GM19468 (cell line): ENCODE results near the gene MIA.
"Not testable (repeated sequence)": the region's sequence is repeated elsewhere in the genome, so short reads cannot be mapped to it uniquely, and the experiment has no call there.

Experiments used
- ATAC-seq: cut with Tn5 transposase; IDR thresholded peaks from one replicate; pipeline ENCODE4 v1.9.1; 2021; ENCODE audit warnings: mild to moderate bottlenecking, moderate library complexity, moderate number of reproducible peaks; ENCODE audit not compliant: unreplicated experiment; ENCODE audit errors: extremely low read depth

Gene MIA

GRCh38 chr19:40777937-40778705 lies 2.8 kb downstream of the MIA start, which contains the start of gene RAB4B:
Gene RAB4B (plus strand): TSS chr19:40778247. CDS start chr19:40778376, 129 bp downstream.
- ATAC-seq: peak; percentile 44

- no peak for ATAC-seq
These were observed 3.5 kb downstream of the MIA start for GRCh38 chr19:40778706-40779284.

DNA sequence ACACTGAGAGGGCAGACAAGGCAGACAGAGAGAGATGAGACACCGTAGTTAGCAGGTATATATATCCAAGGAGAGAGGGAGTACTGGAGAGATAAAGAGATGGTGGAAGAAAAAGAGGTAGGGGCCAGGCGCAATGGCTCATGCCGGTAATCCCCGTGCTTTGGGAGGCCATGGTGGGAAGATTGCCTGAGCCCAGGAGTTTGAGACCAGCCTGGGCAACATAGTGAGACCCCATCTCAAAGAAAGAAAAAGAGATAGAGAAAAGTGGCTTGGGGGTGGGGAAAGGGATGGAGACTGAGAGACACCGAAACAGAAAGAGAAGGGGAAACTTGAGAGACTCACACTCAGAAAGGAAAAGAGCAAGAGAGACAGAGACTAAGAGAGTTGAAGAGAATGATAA lies 5.3 kb downstream of the MIA start:
- ATAC-seq: no peak

- no peak for ATAC-seq
These were observed 5.8 kb downstream of the MIA start for GRCh38 chr19:40781140-40781539.

- ATAC-seq: no peak
These were observed 8.4 kb downstream of the MIA start for GRCh38 chr19:40783711-40784110.

- ATAC-seq: not testable (repeated sequence)
These were observed 8.8 kb downstream of the MIA start for GRCh38 chr19:40784146-40784545.

GRCh38 chr19:40785526-40785925 lies 10.2 kb downstream of the MIA start:
- ATAC-seq: no peak

DNA sequence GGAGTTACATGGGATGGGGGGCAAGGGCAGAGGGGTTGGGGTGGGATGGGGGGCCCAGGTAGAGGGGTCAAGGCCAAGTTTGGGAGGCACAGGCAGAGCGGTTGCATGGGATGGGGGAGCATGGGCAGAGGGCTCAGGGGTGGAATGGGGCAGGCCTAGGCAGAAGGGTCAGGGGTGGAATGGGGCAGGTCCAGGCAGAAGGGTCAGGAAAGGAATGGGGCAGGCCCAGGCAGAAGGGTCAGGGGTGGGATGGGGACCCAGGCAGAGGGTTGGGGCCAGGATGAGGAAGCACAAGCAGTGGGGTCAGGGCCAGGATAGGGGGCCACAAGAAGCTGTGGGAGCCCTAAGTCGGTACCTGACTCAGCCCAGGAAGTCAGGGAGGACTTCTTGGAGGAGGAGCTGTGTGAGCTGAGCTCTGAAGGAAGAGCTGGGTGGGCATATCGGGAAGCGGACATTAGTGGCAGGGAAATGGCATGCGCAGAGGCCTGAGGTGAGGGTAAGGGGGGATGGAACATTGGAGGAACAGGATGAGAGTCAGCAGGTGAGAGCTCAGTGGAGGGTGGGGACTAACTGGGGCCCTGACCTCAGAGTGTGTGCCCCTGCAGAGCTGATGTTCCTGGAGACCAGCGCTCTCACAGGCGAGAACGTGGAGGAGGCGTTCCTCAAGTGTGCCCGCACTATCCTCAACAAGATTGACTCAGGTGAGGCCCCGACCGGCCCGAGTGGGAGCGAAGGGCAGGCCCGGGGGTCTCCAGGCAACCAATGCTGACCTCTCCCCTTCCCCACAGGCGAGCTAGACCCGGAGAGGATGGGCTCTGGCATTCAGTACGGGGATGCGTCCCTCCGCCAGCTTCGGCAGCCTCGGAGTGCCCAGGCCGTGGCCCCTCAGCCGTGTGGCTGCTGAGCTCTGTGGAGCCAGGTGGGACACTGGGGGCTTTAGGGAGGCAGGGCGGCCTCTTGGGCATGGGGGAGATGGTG lies 11.0 kb downstream of the MIA start:
- ATAC-seq: no peak

- ATAC-seq: no peak
These were observed 16.0 kb downstream of the MIA start for GRCh38 chr19:40791349-40791748.

DNA sequence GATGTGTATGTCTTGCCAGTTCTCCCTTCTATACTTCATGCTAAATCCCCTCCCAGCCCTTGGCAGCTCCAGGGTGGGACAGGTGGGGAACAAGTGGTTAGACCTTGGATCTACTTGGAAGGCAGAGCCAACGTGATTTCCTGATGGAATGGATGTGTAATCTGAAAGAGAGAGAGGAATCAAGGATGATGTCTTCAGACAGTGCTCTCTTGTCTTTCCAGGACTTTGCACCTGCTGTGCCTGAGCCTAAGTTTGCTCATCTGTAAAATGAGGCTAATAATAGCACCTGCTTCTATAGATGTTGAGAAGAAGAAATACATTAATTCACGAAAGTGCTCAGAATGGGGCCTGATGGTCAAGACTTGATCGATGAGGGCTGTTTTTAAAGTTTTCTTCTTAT lies 16.7 kb downstream of the MIA start:
- ATAC-seq: no peak

- no peak for ATAC-seq
These were observed 22.0 kb downstream of the MIA start for GRCh38 chr19:40797166-40797962.

- ATAC-seq: no peak
These were observed 22.8 kb downstream of the MIA start for GRCh38 chr19:40797963-40798682.

DNA sequence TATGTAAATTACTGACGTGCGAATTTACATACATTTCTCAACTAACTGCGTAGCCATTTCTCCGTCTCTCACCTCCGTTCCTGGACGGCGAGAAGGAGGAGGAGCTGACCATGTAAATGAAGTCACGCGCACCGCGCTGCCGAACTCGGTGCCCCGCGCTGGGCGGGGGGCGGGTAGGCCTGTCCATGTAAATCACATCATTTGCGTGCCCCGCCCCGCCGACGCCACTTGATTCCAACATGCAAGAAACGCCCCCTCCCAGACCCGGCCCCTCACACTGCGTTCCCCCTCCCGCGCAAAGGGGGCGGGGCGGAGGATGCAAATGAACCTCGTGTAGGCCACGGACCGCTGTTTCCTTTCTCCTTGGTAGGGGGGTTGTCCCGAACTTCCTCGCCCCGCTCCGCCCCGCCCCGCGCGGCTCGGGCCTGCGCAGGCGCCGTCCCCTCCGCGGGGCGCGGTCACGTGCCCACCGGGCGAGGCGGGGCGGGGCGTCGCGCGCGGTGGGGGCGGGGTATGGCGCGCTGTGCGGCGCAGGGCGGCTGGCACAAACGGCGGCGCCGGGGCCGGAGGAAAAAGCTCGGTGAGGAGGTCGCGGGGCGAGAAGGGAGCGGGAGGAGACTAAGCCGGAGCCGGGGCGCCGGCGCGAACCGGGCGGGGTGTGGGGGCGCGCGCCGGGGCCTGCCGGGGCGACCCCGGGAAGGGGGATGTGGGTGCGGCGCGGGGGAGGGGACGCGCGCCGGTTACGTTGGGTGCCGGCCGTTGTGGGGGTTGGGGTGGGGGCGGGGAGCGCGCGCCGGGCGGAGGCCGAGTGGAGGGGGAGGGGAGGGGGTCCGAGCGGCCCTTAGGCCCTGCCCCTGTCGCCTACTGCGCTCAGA lies 23.6 kb downstream of the MIA start, which contains the start of gene EGLN2:
TSS of gene EGLN2 (plus strand) at position 509 of the 875 bp plus-strand sequence. CDS start 1,382 bp downstream, outside the sequence.
- ATAC-seq: peak; percentile 50

GRCh38 chr19:40799558-40800338 lies 24.4 kb downstream of the MIA start:
- no peak for ATAC-seq

DNA sequence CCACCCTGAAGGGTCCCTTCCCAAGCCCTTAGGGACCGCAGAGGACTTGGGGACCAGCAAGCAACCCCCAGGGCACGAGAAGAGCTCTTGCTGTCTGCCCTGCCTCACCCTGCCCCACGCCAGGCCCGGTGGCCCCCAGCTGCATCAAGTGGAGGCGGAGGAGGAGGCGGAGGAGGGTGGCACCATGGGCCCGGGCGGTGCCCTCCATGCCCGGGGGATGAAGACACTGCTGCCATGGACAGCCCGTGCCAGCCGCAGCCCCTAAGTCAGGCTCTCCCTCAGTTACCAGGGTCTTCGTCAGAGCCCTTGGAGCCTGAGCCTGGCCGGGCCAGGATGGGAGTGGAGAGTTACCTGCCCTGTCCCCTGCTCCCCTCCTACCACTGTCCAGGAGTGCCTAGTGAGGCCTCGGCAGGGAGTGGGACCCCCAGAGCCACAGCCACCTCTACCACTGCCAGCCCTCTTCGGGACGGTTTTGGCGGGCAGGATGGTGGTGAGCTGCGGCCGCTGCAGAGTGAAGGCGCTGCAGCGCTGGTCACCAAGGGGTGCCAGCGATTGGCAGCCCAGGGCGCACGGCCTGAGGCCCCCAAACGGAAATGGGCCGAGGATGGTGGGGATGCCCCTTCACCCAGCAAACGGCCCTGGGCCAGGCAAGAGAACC lies 25.1 kb downstream of the MIA start:
- ATAC-seq: no peak

DNA sequence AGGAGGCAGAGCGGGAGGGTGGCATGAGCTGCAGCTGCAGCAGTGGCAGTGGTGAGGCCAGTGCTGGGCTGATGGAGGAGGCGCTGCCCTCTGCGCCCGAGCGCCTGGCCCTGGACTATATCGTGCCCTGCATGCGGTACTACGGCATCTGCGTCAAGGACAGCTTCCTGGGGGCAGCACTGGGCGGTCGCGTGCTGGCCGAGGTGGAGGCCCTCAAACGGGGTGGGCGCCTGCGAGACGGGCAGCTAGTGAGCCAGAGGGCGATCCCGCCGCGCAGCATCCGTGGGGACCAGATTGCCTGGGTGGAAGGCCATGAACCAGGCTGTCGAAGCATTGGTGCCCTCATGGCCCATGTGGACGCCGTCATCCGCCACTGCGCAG lies 25.7 kb downstream of the MIA start:
- ATAC-seq: no peak
